ENCODE measurements around the gene ZDHHC24. TPM values are rescaled to one million over a fixed set of nuclear protein-coding genes. Genes with fewer than 3 reads are reported as not detected.
A peak's percentile ranks its signal among the peaks of the same experiment; 100 is the strongest.

ZDHHC24 gene
- total RNA-seq, 1 experiment from 2014 or later = 26.9 TPM

- TF ChIP-seq CTCF (IDR thresholded peaks at IDR 0.05; ENCODE audit: insufficient read depth in 1 of 2, low read depth in 1 of 2, low read length in 1 of 2, severe bottlenecking in 1 of 2, unreplicated experiment in 1 of 2) = no peak
- POLR2A ChIA-PET = no interaction called here
- H3K4me3 Mint-ChIP-seq (ENCODE audit: unreplicated experiment) = no peak overlapping the region
- no peaks in the 10 kb centered on the region for H3K27me3 Mint-ChIP-seq (ENCODE audit: insufficient read depth, unreplicated experiment)
- Histone ChIP-seq H3K9me3 (no peaks in the 10 kb centered on the region), H3K4me3 (ENCODE audit: low read depth, low read length) (no peak overlapping the region), H3K4me1 (peaks cover 13% of the 10 kb centered on the region; the same call in 1 of the 2 replicates), H3K36me3 (ENCODE audit: control insufficient read depth, insufficient read depth, low read length) (peaks cover 6% of the 10 kb centered on the region), H3K27me3 (replicated peaks; ENCODE audit: control insufficient read depth, insufficient read depth, low read length) (no peaks in the 10 kb centered on the region)
- H3K27ac Mint-ChIP-seq (ENCODE audit: unreplicated experiment) = no peak overlapping the region
- intact Hi-C loops (cut with micrococcal nuclease; ENCODE audit: unreplicated experiment) = no loop called here
- no peak for DNase-seq
- CTCF ChIA-PET = interaction anchor here (0.6 kb wide), 1 partner anchor 34 kb away, joined by 3 read pairs; no protein-coding TSS in a partner anchor
- H3K4me1 Mint-ChIP-seq (ENCODE audit: low read depth, unreplicated experiment) = no peaks in the 10 kb centered on the region
- H3K9me3 Mint-ChIP-seq (ENCODE audit: unreplicated experiment) = no peaks in the 10 kb centered on the region
- H3K36me3 Mint-ChIP-seq (ENCODE audit: insufficient read depth, unreplicated experiment) = peaks cover 27% of the 10 kb centered on the region
- no TSS peak for BruUV-seq (replicated peaks)
Measured at GRCh38 chr11:66488957-66489356, 56.9 kb downstream of the ZDHHC24 start.

GRCh38 chr11:66484806-66485380, 61.0 kb downstream of the ZDHHC24 start:
- H3K27me3 ChIP-seq (replicated peaks; ENCODE audit: control insufficient read depth, insufficient read depth, low read length) = no peaks in the 10 kb centered on the region
- H3K4me3 ChIP-seq (ENCODE audit: low read depth, low read length) = no peak overlapping the region
- intact Hi-C loops (cut with micrococcal nuclease; ENCODE audit: unreplicated experiment) = no loop called here
- H3K27me3 Mint-ChIP-seq (ENCODE audit: insufficient read depth, unreplicated experiment) = no peaks in the 10 kb centered on the region
- TF ChIP-seq CTCF (IDR thresholded peaks at IDR 0.05; ENCODE audit: insufficient read depth in 1 of 2, low read depth in 1 of 2, low read length in 1 of 2, severe bottlenecking in 1 of 2, unreplicated experiment in 1 of 2) = no peak
- peaks cover 15% of the 10 kb centered on the region for H3K4me1 Mint-ChIP-seq (ENCODE audit: low read depth, unreplicated experiment)
- H3K9me3 Mint-ChIP-seq (ENCODE audit: unreplicated experiment) = no peaks in the 10 kb centered on the region
- no peak overlapping the region for H3K27ac Mint-ChIP-seq (ENCODE audit: unreplicated experiment)
- H3K9me3 ChIP-seq = no peaks in the 10 kb centered on the region
- no TSS peak for BruUV-seq (replicated peaks)
- peaks cover 5% of the 10 kb centered on the region; the same call in 1 of the 2 replicates for H3K36me3 ChIP-seq (ENCODE audit: control insufficient read depth, insufficient read depth, low read length)
- no peak overlapping the region for H3K4me3 Mint-ChIP-seq (ENCODE audit: unreplicated experiment)
- ChIA-PET CTCF (interaction anchor here (0.6 to 1.4 kb wide), 4 partner anchors 37 to 885 kb away, joined by 3 to 7 read pairs (median 5); partner anchors contain the start of genes CCDC87, CCS and MRPL11), POLR2A (interaction anchor here (0.6 kb wide), 1 partner anchor 54 kb away, joined by 3 read pairs; no protein-coding TSS in a partner anchor)
- H3K36me3 Mint-ChIP-seq (ENCODE audit: insufficient read depth, unreplicated experiment) = peaks cover 38% of the 10 kb centered on the region
- no peak for DNase-seq
- no peaks in the 10 kb centered on the region for H3K4me1 ChIP-seq

GRCh38 chr11:66480117-66480938, 65.5 kb downstream of the ZDHHC24 start, which contains the start of gene DPP3:
Gene DPP3 (plus strand): TSS chr11:66480434. CDS start chr11:66482201, 1,767 bp downstream.
- Histone ChIP-seq H3K36me3 (ENCODE audit: control insufficient read depth, insufficient read depth, low read length) (peaks cover 2% of the 10 kb centered on the region; the same call in 1 of the 2 replicates), H3K27me3 (replicated peaks; ENCODE audit: control insufficient read depth, insufficient read depth, low read length) (no peaks in the 10 kb centered on the region), H3K9me3 (no peaks in the 10 kb centered on the region), H3K4me1 (peaks cover 6% of the 10 kb centered on the region; the same call in 1 of the 2 replicates), H3K4me3 (ENCODE audit: low read depth, low read length) (peak within 1 kb of the TSS; percentile 68)
- TSS peak; percentile 57 for BruUV-seq (replicated peaks)
- peaks cover 59% of the 10 kb centered on the region for H3K36me3 Mint-ChIP-seq (ENCODE audit: insufficient read depth, unreplicated experiment)
- CTCF ChIA-PET = interaction anchor here (0.6 to 3.2 kb wide), 22 partner anchors 9 to 759 kb away, joined by 3 to 44 read pairs (median 6); partner anchors contain the start of genes ACTN3, CCDC87, CCS and MRPL11
- H3K9me3 Mint-ChIP-seq (ENCODE audit: unreplicated experiment) = no peaks in the 10 kb centered on the region
- H3K27ac Mint-ChIP-seq (ENCODE audit: unreplicated experiment) = peak within 1 kb of the TSS; percentile 89
- intact Hi-C loops (cut with micrococcal nuclease; ENCODE audit: unreplicated experiment) = loop anchor here (1.0 kb wide), 8 partner anchors 14 to 354 kb away; partner anchors contain the start of genes ACTN3, BBS1, MRPL11 and NPAS4
- peak within 1 kb of the TSS; percentile 89 for H3K4me3 Mint-ChIP-seq (ENCODE audit: unreplicated experiment)
- no peaks in the 10 kb centered on the region for H3K27me3 Mint-ChIP-seq (ENCODE audit: insufficient read depth, unreplicated experiment)
- POLR2A ChIA-PET = interaction anchor here (0.6 to 2.4 kb wide), 26 partner anchors 11 to 376 kb away, joined by 3 to 98 read pairs (median 6); partner anchors contain the start of genes BBS1, CCDC87, MRPL11 and PELI3
- DNase-seq = peak; percentile 100
- no peak for TF ChIP-seq CTCF (IDR thresholded peaks at IDR 0.05; ENCODE audit: insufficient read depth in 1 of 2, low read depth in 1 of 2, low read length in 1 of 2, severe bottlenecking in 1 of 2, unreplicated experiment in 1 of 2)
- H3K4me1 Mint-ChIP-seq (ENCODE audit: low read depth, unreplicated experiment) = peaks cover 24% of the 10 kb centered on the region

Measured in Caco-2 (cell line).